Activated T-cell treated with anti-CD3 and anti-CD28 coated beads, Interleukin-2, amount 50 U/mL, for 72 hours (primary cell): ENCODE measurements around the gene SHISA8. TPM values are rescaled to one million over a fixed set of nuclear protein-coding genes. Genes with fewer than 3 reads are reported as not detected.
"Not testable (repeated sequence)": the region's sequence is repeated elsewhere in the genome, so short reads cannot be mapped to it uniquely, and the experiment has no call there.

ENCODE experiments used
- ATAC-seq, 2 donors: fragments of 150-1000 bp; cut with Tn5 transposase; replicated peaks in 1 of 2; 2 replicates each; pipeline ENCODE4 v1.10.0; 2021; ENCODE audit warnings: moderate library complexity in 2 of 2, mild to moderate bottlenecking in 1 of 2
- DNase-seq, 2 donors: peaks; one replicate each; pipeline ENCODE4 v3.0.0; 2021 to 2022; ENCODE audit warnings: mixed read lengths in 1 of 2
- H3K27ac Mint-ChIP-seq: one replicate; pipeline ENCODE4 v1.8.0; 2022; ENCODE audit warnings: mild to moderate bottlenecking, moderate library complexity, mixed read lengths
- H3K27me3 Mint-ChIP-seq: one replicate; pipeline ENCODE4 v1.8.0; 2022; ENCODE audit warnings: low read depth, mixed read lengths
- H3K36me3 Mint-ChIP-seq, 2 donors: one replicate each; pipeline ENCODE4 v1.8.0; 2022; ENCODE audit warnings: mixed read lengths in 2 of 2, mild to moderate bottlenecking in 1 of 2; ENCODE audit not compliant: insufficient read depth in 2 of 2
- H3K4me1 Mint-ChIP-seq: one replicate; pipeline ENCODE4 v1.8.0; 2022; ENCODE audit warnings: low read depth, mixed read lengths
- H3K4me3 Mint-ChIP-seq, 2 donors: one replicate each; pipeline ENCODE4 v1.8.0; 2022; ENCODE audit warnings: mild to moderate bottlenecking in 2 of 2, mixed read lengths in 2 of 2, moderate library complexity in 2 of 2
- H3K9me3 Mint-ChIP-seq, 2 donors: one replicate each; pipeline ENCODE4 v1.8.0; 2022; ENCODE audit warnings: mixed read lengths in 2 of 2
- total RNA-seq, 2 donors: library from RNA; stranded (reverse); gene quantifications; one replicate each; pipeline ENCODE4 v1.2.3, GENCODE V29; 2022

Gene SHISA8
- total RNA-seq, 2 donors from 2014 or later, result 2.0 to 3.2 TPM

DNA sequence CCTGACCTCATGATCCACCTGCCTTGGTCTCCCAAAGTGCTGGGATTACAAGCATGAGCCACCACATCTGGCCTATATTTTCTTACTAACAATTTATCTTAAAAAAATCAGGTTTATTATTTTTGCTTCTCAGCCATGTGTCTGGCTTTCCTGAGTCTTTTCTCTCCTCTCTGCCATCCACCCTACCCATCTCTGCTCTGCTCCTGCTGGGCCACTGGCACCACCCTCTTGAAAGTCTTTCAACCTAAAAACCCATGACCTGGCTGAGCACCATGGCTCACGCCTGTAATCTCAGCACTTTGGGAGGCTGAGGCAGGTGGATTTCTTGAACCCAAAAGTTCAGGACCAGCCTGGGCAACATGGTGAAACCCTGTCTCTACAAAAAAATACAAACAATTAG, 44.8 kb downstream of the SHISA8 start:
- H3K27ac Mint-ChIP-seq, H3K4me3 Mint-ChIP-seq, ATAC-seq, H3K9me3 Mint-ChIP-seq, H3K27me3 Mint-ChIP-seq, DNase-seq: not testable (repeated sequence)
- Mint-ChIP-seq H3K36me3 (peaks cover 11 to 44% of the 10 kb centered on the region in 2 donors), H3K4me1 (peaks cover 68% of the 10 kb centered on the region)

GRCh38 chr22:41868556-41868955, 46.3 kb downstream of the SHISA8 start:
- no peak for ATAC-seq
- Mint-ChIP-seq H3K4me1 (peaks cover 66% of the 10 kb centered on the region), H3K27me3 (no peaks in the 10 kb centered on the region), H3K27ac (no peak overlapping the region), H3K9me3 (no peaks in the 10 kb centered on the region), H3K36me3 (peaks cover 10 to 36% of the 10 kb centered on the region in 2 donors), H3K4me3 (no peak overlapping the region)
- DNase-seq, result no peak

GRCh38 chr22:41863472-41863871, 51.4 kb downstream of the SHISA8 start:
- ATAC-seq (no peak), DNase-seq (no peak)
- no peaks in the 10 kb centered on the region for H3K27me3 Mint-ChIP-seq
- peak overlapping the region; percentile 80 to 90 for H3K4me3 Mint-ChIP-seq
- H3K4me1 Mint-ChIP-seq, result peaks cover 83% of the 10 kb centered on the region
- H3K36me3 Mint-ChIP-seq, result peaks cover 6 to 16% of the 10 kb centered on the region in 2 donors
- H3K27ac Mint-ChIP-seq, result peak overlapping the region; percentile 98
- H3K9me3 Mint-ChIP-seq, result no peaks in the 10 kb centered on the region

DNA sequence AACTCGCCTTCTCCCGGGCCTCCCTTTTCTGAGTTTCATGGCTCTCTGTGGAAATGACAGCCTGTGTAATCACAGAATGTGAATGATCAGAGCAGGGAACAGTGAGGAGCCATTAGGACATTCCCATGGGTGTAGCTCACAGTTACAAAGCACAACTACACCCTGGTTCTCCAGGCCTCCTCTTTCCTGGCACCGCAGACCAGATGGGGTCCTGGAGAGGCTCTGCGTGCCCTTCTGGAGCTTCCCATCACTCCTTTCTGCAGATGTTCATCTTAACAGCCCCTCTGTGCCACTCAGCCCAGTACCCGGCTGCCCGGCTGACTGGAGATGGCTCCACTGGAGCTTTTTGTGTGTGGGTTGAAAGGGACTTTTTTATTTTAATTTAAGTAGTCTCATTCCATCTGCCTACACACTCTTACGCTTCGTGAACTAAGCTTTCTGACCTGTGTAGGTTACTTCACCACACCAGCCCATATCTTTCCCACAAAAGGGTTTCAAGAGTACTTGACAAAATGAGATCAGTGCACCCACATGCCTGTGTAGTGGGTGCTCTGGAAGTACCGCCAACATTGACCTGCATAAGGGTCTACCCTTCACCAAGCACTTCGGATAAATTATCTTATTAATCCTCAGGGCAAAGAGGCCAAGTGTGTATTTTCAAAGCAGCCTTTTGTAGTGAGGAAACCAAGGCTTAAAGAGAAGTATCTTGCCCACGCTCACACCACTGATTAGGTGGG, 52.2 kb downstream of the SHISA8 start:
- peak; percentile 69 to 76 for ATAC-seq
- Mint-ChIP-seq H3K9me3 (no peaks in the 10 kb centered on the region), H3K36me3 (peaks cover 6 to 16% of the 10 kb centered on the region in 2 donors), H3K27ac (peak overlapping the region; percentile 98), H3K4me3 (peak overlapping the region; percentile 80 to 90), H3K27me3 (no peaks in the 10 kb centered on the region), H3K4me1 (peaks cover 90% of the 10 kb centered on the region)
- DNase-seq, result peak; percentile 71 to 83

GRCh38 chr22:41862160-41862529, 52.7 kb downstream of the SHISA8 start:
- peak overlapping the region; percentile 98 for H3K27ac Mint-ChIP-seq
- H3K4me3 Mint-ChIP-seq, result peak overlapping the region; percentile 80 to 90
- H3K4me1 Mint-ChIP-seq, result peaks cover 96% of the 10 kb centered on the region
- H3K9me3 Mint-ChIP-seq, result no peaks in the 10 kb centered on the region
- DNase-seq (peak; percentile 54 to 74), ATAC-seq (peak; percentile 55 to 65)
- peaks cover 6 to 16% of the 10 kb centered on the region in 2 donors for H3K36me3 Mint-ChIP-seq
- no peaks in the 10 kb centered on the region for H3K27me3 Mint-ChIP-seq

Other genes with a start within 250 kb of the SHISA8 start
- gene SNU13, start 226.2 kb downstream of the SHISA8 start, total RNA-seq, result 100 to 1,000 TPM; 187 to 210 TPM
- gene MEI1, start 215.6 kb downstream of the SHISA8 start, total RNA-seq, result 10 to 100 TPM; 72.3 to 73.0 TPM
- 10 to 100 TPM; 18.9 to 23.1 TPM for gene CCDC134, start 114.4 kb downstream of the SHISA8 start, total RNA-seq
- gene SREBF2, start 82.0 kb downstream of the SHISA8 start, total RNA-seq, result 100 to 1,000 TPM; 127 to 131 TPM
- gene TNFRSF13C, start 11.7 kb upstream of the SHISA8 start, total RNA-seq, result 1 to 10 TPM; 6.1 to 7.3 TPM
- gene CENPM, start 32.1 kb upstream of the SHISA8 start, total RNA-seq, result 10 to 100 TPM; 66.1 to 74.5 TPM
- 1 to 10 TPM; 4.5 to 4.7 TPM for gene SEPTIN3, start 54.4 kb upstream of the SHISA8 start, total RNA-seq
- 1 to 10 TPM; 3.9 to 4.3 TPM for gene WBP2NL, start 83.7 kb upstream of the SHISA8 start, total RNA-seq
- 10 to 100 TPM; 18.6 to 27.5 TPM for gene NAGA, start 155.7 kb upstream of the SHISA8 start, total RNA-seq
- 1 to 10 TPM; 2.4 to 3.8 TPM for gene PHETA2, start 159.2 kb upstream of the SHISA8 start, total RNA-seq
- gene SMDT1, start 164.6 kb upstream of the SHISA8 start, total RNA-seq, result 100 to 1,000 TPM; 103 to 105 TPM
- gene NDUFA6, start 175.7 kb upstream of the SHISA8 start, total RNA-seq, result 10 to 100 TPM; 87.8 to 91.7 TPM
- 1 to 10 TPM; 6.6 to 6.8 TPM for gene CYP2D6, start 215.7 kb upstream of the SHISA8 start, total RNA-seq